HL-60 (cell line): ENCODE measurements around the gene PKP3.

Source experiments
- DNase-seq, 2 experiments: peaks; one replicate each; pipeline ENCODE4 v3.0.0-alpha.2; 2010 to 2020; ENCODE audit warnings: low read depth in 1 of 2, low spot score in 1 of 2
- H3K27ac ChIP-seq: fragments of 250-450 bp; sonication (Bioruptor Pico); replicated peaks from 2 replicates; pipeline ENCODE4 v1.5.1; 2020; ENCODE audit warnings: mild to moderate bottlenecking, moderate library complexity
- H3K27me3 ChIP-seq: fragments of 250-450 bp; sonication (Bioruptor Pico); 2 replicates; pipeline ENCODE4 v1.5.1; 2021; ENCODE audit warnings: mild to moderate bottlenecking, moderate library complexity; ENCODE audit not compliant: insufficient read depth, poor library complexity, severe bottlenecking
- H3K4me3 ChIP-seq: replicated peaks from 2 replicates; pipeline ENCODE4 v1.5.1; 2011; ENCODE audit warnings: mild to moderate bottlenecking, control low read depth, low read length; ENCODE audit not compliant: insufficient read depth
- CTCF ChIP-seq: IDR thresholded peaks from one replicate; pipeline ENCODE4 v1.5.1; 2011; ENCODE audit warnings: low read length, control low read depth, inconsistent platforms; ENCODE audit not compliant: insufficient read depth
- GABPA ChIP-seq: IDR thresholded peaks from 2 replicates; pipeline ENCODE4 v1.6.1; 2012; ENCODE audit warnings: low read depth
- POLR2AphosphoS5 ChIP-seq: IDR thresholded peaks from 2 replicates; pipeline ENCODE4 v1.6.1; 2012; ENCODE audit warnings: low read depth
- SPI1 ChIP-seq: IDR thresholded peaks from 2 replicates; pipeline ENCODE4 v1.6.1; 2012; ENCODE audit warnings: low read depth, mild to moderate bottlenecking, borderline replicate concordance
- TF ChIP-seq, protein P1 (sequence below): IDR thresholded peaks from 2 replicates; pipeline ENCODE4 v1.6.1; 2012; ENCODE audit warnings: low read depth; ENCODE audit not compliant: insufficient replicate concordance

The PKP3 gene

DNA sequence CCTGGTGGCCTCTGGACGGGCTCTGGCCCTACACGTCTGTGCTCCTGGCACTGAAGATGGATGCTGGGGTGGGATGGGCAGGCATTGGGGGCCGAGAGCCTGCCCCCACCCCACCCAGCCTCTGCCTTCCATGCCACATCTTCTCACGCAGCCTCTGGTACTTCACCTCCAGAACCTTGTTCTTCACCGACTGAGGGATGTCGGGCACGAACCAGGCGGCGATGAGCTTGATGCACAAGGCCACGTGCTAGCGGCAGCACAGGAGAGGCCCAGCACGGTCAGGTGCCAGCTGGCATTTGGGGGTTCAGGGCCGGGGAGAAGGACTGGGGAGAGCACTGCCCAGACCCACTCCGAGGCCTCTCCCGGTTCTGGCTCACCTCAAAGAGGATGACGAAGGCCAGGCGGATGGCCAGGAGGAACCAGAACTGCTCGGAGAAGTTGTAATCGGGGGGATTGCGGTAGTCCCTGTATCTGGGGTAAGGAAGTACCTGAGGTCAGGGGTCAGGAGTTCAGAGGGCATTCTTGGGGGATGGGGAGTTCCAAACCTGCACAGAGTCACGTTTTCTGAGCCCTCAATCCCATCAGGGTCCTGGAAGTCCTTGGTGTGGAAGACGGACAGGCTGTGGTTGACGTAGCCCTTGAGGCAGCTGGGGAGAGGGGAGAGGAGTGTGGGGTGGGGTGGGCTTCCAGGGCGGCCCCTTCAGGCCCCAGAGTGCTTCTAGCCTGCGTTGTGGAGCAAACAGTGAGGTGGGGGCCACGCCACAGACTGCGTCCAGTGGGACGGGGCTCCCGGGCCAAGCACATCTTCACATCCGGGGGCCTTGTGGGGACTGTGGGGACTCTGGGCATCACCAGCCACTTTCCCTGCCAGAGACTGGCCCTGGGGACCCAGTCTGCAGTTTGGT lies 24.6 kb downstream of the PKP3 start:
- no peak for DNase-seq
- Histone ChIP-seq H3K27me3 (no peaks in the 10 kb centered on the region), H3K4me3 (no peak overlapping the region), H3K27ac (no peak overlapping the region)
- TF ChIP-seq POLR2AphosphoS5 (no peak), SPI1 (no peak)

- H3K4me3 ChIP-seq: no peak overlapping the region
- H3K27me3 ChIP-seq: no peaks in the 10 kb centered on the region
- TF ChIP-seq, protein P1, sequence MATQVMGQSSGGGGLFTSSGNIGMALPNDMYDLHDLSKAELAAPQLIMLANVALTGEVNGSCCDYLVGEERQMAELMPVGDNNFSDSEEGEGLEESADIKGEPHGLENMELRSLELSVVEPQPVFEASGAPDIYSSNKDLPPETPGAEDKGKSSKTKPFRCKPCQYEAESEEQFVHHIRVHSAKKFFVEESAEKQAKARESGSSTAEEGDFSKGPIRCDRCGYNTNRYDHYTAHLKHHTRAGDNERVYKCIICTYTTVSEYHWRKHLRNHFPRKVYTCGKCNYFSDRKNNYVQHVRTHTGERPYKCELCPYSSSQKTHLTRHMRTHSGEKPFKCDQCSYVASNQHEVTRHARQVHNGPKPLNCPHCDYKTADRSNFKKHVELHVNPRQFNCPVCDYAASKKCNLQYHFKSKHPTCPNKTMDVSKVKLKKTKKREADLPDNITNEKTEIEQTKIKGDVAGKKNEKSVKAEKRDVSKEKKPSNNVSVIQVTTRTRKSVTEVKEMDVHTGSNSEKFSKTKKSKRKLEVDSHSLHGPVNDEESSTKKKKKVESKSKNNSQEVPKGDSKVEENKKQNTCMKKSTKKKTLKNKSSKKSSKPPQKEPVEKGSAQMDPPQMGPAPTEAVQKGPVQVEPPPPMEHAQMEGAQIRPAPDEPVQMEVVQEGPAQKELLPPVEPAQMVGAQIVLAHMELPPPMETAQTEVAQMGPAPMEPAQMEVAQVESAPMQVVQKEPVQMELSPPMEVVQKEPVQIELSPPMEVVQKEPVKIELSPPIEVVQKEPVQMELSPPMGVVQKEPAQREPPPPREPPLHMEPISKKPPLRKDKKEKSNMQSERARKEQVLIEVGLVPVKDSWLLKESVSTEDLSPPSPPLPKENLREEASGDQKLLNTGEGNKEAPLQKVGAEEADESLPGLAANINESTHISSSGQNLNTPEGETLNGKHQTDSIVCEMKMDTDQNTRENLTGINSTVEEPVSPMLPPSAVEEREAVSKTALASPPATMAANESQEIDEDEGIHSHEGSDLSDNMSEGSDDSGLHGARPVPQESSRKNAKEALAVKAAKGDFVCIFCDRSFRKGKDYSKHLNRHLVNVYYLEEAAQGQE: no peak
- TF ChIP-seq POLR2AphosphoS5 (no peak), GABPA (no peak), SPI1 (no peak), CTCF (no peak)
- no peak overlapping the region for H3K27ac ChIP-seq
- DNase-seq: no peak
These were observed 25.4 kb downstream of the PKP3 start for GRCh38 chr11:419248-420005.

GRCh38 chr11:420054-420910 lies 26.3 kb downstream of the PKP3 start:
- no peak overlapping the region for H3K4me3 ChIP-seq
- no peak for DNase-seq
- no peaks in the 10 kb centered on the region for H3K27me3 ChIP-seq
- no peak overlapping the region for H3K27ac ChIP-seq
- TF ChIP-seq POLR2AphosphoS5: no peak
- no peak for TF ChIP-seq CTCF
- no peak for TF ChIP-seq SPI1
- TF ChIP-seq, protein P1: no peak
- no peak for TF ChIP-seq GABPA

DNA sequence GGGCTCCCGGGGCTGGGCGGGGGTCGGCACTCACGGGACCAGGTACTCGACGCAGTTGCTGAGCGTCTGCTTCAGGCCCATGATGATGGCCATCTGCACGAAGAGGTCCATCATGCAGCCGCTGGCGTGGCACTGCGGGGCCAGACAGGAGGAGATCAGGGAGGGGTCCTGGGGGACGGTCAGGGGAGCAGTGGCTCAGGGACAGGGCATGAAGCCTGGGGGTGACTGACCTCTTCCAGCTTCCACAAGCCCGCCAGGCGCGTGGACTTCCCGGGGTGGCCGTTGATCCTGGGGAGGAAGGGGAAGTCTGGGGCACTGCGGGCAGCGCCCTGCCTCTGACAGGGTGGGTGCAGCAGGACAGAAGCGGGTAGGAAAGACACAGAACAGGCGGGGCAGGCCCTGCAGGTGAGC lies 26.9 kb downstream of the PKP3 start:
- no peak overlapping the region for H3K4me3 ChIP-seq
- H3K27ac ChIP-seq: no peak overlapping the region
- no peak for DNase-seq
- H3K27me3 ChIP-seq: no peaks in the 10 kb centered on the region
- TF ChIP-seq POLR2AphosphoS5 (no peak), CTCF (no peak), SPI1 (no peak), GABPA (no peak)
- TF ChIP-seq, protein P1: no peak
